Inflammatory macrophage treated with lipopolysaccharide for 4 hours (primary cell): ENCODE results near the gene LTBP4.
"Not testable (repeated sequence)": the region's sequence is repeated elsewhere in the genome, so short reads cannot be mapped to it uniquely, and the experiment has no call there.

Experiments
- DNase-seq: peaks from one replicate; pipeline ENCODE4 v3.0.0-alpha.2; 2020

LTBP4 gene, protein sequence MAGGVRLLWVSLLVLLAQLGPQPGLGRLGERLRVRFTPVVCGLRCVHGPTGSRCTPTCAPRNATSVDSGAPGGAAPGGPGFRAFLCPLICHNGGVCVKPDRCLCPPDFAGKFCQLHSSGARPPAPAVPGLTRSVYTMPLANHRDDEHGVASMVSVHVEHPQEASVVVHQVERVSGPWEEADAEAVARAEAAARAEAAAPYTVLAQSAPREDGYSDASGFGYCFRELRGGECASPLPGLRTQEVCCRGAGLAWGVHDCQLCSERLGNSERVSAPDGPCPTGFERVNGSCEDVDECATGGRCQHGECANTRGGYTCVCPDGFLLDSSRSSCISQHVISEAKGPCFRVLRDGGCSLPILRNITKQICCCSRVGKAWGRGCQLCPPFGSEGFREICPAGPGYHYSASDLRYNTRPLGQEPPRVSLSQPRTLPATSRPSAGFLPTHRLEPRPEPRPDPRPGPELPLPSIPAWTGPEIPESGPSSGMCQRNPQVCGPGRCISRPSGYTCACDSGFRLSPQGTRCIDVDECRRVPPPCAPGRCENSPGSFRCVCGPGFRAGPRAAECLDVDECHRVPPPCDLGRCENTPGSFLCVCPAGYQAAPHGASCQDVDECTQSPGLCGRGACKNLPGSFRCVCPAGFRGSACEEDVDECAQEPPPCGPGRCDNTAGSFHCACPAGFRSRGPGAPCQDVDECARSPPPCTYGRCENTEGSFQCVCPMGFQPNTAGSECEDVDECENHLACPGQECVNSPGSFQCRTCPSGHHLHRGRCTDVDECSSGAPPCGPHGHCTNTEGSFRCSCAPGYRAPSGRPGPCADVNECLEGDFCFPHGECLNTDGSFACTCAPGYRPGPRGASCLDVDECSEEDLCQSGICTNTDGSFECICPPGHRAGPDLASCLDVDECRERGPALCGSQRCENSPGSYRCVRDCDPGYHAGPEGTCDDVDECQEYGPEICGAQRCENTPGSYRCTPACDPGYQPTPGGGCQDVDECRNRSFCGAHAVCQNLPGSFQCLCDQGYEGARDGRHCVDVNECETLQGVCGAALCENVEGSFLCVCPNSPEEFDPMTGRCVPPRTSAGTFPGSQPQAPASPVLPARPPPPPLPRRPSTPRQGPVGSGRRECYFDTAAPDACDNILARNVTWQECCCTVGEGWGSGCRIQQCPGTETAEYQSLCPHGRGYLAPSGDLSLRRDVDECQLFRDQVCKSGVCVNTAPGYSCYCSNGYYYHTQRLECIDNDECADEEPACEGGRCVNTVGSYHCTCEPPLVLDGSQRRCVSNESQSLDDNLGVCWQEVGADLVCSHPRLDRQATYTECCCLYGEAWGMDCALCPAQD (N-terminal part only)

DNA sequence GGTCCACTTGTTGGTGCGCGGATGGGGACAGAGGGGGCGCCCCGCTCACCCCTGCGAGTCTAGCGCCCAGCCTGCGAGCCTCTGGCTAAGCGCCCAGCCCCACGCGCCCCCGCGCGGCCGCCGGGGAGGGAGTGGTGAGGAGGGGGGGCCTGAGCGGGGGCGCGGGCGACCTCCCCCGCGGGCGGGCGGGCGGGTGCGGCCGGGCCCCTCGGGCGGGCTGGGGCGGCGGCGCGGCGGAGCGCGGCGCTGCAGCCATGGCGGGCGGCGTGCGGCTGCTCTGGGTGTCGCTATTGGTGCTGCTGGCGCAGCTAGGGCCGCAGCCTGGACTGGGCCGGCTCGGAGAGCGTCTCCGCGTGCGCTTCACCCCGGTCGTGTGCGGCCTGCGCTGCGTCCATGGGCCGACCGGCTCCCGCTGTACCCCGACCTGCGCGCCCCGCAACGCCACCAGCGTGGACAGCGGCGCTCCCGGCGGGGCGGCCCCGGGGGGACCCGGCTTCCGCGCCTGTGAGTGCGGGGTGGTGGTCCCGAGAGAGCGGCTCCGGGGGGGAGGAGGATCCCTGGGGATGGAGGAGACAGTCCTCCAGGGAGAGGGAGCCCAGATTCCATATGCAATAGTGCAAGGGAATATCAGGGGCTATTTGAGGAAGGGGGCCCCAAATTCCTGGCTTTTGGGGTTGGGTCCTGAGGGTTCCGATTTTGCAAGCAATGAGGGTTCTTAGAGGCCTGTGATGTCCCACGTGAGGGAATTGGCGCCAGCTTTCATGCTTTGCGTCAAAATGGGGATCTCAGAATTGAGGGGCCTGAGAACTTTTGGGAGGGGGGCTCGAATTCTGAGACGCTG, at the start of gene LTBP4:
LTBP4 (plus strand) TSS at position 236 of the 841 bp plus-strand sequence; CDS start at position 255, 19 bp downstream.
- peak; percentile 29 for DNase-seq

GRCh38 chr19:40552848-40553247, 48.3 kb upstream of the LTBP4 start:
- no peak for DNase-seq

DNA sequence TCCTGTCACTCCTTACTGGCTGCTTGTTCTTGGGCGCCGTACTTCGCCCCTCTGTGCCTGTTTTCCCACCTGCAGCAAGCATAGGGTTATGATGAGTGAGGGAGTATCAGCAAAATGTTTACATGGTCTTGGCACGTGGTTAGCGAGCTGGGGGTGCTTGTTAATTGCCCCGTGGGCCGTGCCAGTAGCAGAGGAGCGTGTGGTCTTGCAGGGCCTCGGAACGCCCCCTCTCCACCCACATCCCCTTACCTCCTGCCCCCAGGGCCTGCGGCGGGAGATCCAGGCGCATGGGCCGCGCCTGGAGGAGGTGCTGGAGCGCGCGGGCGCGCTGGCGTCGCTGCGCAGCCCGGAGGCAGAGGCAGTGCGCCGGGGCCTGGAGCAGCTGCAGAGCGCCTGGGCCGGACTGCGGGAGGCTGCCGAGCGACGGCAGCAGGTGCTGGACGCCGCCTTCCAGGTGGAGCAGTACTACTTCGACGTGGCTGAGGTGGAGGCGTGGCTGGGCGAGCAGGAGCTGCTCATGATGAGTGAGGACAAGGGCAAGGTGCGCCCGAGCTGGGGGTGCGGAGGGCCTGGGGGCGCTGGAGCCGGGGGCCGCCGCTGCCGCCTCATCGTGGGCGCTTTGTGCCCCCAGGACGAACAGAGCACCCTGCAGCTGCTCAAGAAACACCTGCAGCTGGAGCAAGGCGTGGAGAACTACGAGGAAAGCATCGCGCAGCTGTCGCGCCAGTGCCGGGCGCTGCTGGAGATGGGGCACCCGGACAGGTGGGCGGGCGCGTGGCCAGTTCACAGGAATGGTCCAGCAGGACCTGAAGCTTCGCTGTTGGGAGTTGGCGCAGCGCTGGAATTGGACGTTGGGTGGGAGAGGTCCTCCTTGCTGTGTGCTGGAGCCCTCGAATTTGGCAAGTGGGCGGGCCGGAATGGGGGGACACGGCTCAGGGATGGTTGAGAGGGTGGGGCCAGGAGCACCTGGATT, 47.0 kb upstream of the LTBP4 start:
- no peak for DNase-seq

- no peak for DNase-seq
These were observed 45.0 kb upstream of the LTBP4 start for GRCh38 chr19:40555978-40556689.

- no peak for DNase-seq
These were observed 44.1 kb upstream of the LTBP4 start for GRCh38 chr19:40556953-40557530.

DNA sequence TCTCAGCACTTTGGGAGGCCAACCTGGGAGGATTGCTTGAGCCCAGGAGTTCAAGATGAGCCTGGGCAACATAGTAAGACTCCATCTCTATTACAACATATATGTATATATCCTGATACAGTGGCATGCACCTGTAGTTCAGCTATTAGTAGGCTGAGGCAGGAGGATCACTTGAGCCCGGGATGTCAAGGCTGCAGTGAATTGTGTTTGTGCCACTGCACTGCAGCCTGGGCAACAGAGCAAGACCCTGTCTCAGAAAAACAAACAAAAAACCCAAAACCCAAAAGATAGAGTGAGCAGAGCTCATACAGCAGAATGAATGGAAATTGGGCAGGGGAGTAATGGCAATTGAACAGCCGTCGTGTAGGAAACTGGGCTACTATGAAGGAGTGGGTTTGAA, 41.8 kb upstream of the LTBP4 start:
- DNase-seq: no peak

- no peak for DNase-seq
These were observed 41.1 kb upstream of the LTBP4 start for GRCh38 chr19:40560092-40560507.

- no peak for DNase-seq
These were observed 39.2 kb upstream of the LTBP4 start for GRCh38 chr19:40561947-40562346.

- DNase-seq: not testable (repeated sequence)
These were observed 36.6 kb upstream of the LTBP4 start for GRCh38 chr19:40564535-40564934.

GRCh38 chr19:40565355-40565754, 35.8 kb upstream of the LTBP4 start:
- DNase-seq: no peak

DNA sequence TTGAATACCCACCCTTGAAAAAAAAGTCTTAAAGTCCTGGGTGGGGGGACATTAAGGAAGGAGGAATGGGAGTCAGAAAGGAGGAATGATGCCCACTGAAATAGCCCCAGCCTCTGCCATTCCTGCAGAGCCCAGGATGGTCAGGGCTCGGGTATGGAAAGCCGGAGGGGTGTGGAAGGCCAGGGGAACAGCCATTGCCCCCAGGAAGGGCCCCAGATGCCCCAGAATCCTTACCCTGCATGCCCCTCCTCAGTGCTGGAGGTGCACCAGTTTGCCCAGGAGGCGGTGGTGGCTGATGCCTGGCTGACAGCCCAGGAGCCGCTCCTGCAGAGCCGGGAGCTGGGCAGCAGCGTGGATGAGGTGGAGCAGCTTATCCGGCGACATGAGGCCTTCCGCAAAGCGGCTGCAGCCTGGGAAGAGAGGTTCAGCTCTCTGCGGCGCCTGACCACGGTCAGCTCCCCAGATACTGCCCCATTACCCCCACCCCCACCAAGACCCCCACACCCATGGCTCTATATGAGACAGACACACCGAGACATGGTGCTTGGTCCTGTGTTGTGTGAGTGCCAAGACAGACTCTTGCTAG, 35.2 kb upstream of the LTBP4 start:
- no peak for DNase-seq

DNA sequence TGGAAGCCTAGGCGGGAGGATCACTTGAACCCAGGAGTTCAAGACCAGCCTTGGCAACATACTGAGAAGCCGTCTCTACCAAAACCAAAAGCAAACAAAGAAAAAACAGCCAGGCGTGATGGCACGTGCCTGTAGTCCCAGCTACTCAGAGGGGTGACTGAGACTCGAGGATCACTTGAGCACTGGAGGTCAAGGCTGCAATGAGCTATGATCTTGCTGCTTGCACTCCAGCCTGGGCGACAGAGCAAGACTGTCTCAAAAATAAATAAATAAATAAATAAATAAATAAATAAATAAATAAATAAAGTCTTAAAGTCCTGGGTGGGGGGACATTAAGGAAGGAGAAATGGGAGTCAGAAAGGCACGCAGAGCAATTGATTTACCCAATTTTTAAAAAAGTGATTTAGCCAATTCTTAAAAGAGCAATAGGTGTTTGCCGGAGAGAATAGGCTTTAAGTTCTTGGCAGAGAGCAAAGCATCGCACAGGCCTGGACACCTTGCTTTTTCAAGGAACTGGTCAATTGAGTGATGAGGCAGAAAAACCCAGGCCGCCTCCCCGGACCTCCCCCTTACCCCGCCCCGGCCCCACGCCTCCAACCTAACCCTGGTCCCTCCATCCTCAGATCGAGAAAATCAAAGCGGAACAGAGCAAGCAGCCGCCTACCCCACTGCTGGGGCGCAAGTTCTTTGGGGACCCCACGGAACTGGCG, 34.0 kb upstream of the LTBP4 start:
- peak; percentile 26 for DNase-seq

DNA sequence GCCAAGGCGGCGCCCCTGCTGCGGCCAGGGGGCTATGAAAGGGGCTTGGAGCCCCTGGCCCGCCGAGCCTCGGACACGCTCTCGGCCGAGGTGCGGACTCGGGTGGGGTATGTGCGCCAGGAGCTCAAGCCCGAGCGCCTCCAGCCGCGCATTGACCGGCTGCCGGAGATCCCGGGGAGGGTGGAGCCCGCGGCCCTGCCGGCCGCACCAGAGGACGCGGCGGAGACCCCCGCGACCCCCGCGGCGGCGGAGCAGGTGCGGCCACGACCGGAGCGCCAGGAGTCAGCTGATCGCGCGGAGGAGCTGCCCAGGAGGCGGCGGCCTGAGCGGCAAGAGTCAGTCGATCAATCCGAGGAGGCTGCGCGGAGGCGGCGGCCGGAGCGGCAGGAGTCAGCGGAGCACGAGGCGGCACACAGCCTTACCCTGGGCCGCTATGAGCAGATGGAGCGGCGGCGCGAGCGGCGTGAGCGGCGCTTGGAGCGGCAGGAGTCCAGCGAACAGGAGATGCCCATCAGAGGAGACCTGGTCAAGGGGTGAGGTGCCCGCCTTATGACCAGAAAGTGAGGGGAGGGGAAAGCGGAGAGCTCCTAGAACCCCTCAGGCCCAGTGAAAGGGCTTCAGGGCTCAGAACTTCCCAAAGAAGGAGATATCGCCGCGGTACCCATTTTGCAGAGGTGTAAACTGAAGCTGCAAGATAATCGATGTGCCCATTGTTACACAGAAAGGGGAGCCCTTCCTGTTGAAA, 33.2 kb upstream of the LTBP4 start:
- no peak for DNase-seq

DNA sequence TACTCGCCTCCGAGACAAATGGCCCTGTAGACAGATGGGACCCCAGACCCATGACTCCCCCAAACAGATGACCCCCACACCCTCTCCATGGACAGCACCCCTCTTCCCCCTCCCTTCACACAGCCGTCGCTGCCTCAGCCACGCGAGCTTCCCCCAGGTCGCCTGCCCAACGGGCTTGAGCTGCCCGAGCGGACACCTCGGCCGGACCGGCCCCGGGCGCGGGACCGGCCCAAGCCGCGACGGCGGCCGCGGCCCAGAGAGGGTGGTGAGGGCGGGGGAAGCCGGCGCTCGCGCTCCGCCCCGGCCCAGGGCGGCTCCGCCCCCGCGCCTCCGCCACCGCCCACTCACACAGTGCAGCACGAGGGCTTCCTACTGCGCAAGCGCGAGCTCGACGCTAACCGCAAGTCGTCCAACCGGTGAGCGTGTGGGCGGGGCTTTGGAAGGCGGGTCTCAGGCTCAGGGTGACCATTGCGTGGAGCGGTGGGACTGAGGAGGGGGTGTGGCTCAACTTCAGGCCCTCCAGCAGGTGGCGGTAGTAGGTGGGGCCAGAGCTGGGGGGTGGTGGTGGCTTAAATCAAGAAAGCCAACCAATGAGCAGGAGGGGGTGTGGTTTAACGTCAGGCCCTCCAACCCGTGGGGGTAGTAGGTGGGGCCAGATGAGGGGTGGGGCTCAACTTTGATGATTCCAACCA, 30.7 kb upstream of the LTBP4 start:
- peak; percentile 99 for DNase-seq

DNA sequence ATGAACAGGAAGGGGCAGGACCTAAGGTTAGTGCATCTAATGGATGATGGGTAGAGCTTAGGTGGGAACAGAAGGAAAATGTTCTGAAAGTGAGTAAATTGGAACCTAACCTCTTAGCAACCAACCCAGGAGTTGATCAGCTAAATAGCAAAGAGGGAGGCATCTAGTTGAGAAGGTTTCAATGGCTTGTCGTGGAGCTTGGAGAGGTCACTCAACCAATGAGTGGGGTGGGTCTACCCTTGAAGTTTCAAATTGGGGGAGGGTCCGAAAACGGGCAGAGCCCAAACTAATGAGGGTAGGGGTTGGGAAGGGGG, 30.2 kb upstream of the LTBP4 start:
- no peak for DNase-seq

DNA sequence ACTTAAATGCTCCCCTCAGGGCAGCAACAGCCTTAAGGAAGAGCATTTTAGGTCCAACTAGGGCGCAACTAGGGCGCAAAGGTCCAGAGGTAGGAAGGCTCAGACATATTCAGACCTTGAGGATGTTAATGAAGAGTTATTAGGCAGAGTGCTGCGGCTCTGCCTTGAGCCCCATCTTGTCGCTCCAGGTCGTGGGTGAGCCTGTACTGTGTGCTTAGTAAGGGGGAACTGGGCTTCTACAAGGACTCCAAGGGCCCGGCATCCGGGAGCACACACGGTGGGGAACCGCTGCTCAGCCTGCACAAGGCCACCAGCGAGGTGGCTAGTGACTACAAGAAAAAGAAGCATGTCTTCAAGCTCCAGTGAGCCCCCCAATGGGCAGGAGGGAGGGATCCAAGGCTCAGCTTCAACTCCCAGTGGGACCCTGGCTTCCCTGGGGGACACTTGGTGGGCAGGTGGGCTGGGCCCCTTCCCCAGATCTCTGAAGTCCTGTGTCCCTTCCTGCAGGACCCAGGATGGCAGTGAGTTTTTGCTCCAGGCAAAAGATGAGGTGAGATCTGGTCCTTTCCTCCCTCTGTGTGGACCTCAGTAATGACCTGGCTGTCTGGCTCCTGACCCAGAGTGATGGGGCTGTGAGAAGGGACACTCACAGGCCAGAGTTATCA, 29.2 kb upstream of the LTBP4 start:
- no peak for DNase-seq

DNA sequence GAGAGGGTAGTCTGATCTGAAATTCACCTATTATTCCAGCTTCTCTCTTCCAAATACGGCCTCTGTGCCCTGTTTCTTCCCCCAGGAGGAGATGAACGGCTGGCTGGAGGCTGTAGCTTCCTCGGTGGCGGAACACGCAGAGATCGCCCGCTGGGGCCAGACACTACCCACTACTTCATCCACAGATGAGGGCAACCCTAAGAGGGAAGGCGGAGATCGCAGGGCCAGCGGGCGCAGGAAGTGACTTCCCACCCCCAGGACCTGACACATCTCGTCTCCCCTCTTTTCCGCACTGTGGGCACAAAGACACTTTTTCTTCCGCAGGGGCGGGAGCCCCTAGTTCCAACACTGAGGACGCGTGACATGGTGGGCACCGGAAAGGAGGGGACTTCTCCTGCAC, 25.8 kb upstream of the LTBP4 start:
- no peak for DNase-seq
